Right lobe of liver (tissue), 4 donors: ENCODE data around the gene CITED4.

Experiments used
- POLR2A ChIP-seq: fragments of 450-650 bp; IDR thresholded peaks from one replicate; pipeline ENCODE4 v1.6.1; 2017; ENCODE audit warnings: antibody characterized with exemption, mild to moderate bottlenecking
- TF ChIP-seq, protein P1 (sequence below), 4 donors: fragments of 200-600 bp in 3 of 4; fragments of 450-650 bp in 1 of 4; IDR thresholded peaks; one replicate each; pipeline versions ENCODE4 v1.5.1 to v1.8.0; 2016 to 2022; ENCODE audit warnings: antibody characterized with exemption in 4 of 4, mild to moderate bottlenecking in 2 of 4
- donor health status: DM: no; HTN: no; CAD: no.
- donor health status: DM: no; HTN: no; CAD: no.
- donor health status: DM: no; HTN: yes; CAD: no.

DNA sequence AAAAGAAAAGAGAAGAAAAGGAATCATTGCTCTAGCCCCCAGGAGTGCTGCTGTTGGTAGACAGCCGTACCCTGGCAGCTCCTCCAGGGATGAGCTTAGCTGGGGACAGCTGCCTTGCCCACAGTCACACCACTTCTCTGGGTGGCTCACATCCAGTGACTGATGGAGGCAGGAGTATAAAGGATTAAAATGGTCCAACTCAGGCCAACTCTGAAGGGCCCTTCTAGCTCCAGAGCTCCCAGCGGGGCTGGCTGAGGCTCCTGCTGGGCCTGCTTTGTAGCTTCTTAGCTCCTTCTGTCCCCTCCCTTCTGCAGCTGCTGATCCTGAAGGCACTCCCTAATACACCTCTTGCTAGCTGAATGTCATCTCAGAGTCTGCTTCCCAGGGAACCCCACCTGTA lies 4.4 kb downstream of the CITED4 start:
- TF ChIP-seq, protein P1, sequence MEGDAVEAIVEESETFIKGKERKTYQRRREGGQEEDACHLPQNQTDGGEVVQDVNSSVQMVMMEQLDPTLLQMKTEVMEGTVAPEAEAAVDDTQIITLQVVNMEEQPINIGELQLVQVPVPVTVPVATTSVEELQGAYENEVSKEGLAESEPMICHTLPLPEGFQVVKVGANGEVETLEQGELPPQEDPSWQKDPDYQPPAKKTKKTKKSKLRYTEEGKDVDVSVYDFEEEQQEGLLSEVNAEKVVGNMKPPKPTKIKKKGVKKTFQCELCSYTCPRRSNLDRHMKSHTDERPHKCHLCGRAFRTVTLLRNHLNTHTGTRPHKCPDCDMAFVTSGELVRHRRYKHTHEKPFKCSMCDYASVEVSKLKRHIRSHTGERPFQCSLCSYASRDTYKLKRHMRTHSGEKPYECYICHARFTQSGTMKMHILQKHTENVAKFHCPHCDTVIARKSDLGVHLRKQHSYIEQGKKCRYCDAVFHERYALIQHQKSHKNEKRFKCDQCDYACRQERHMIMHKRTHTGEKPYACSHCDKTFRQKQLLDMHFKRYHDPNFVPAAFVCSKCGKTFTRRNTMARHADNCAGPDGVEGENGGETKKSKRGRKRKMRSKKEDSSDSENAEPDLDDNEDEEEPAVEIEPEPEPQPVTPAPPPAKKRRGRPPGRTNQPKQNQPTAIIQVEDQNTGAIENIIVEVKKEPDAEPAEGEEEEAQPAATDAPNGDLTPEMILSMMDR (IDR thresholded peaks at IDR 0.05): no peak
- TF ChIP-seq POLR2A: no peak
